Posterior cingulate gyrus (tissue), 11 donors: ENCODE data around the gene GHITM.
A peak's percentile ranks its signal among the peaks of the same experiment; 100 is the strongest.
"Not testable (repeated sequence)": the region's sequence is repeated elsewhere in the genome, so short reads cannot be mapped to it uniquely, and the experiment has no call there.

Experiments
- DNase-seq, 10 donors: peaks; one replicate each; pipeline versions ENCODE4 v3.0.0 to v3.0.0-alpha.2; 2020 to 2021; ENCODE audit warnings: mixed read lengths in 3 of 10
- intact Hi-C: fragments of 100-400 bp; cut with DNase I; formaldehyde crosslinking; loops from one replicate; pipeline ENCODE4 v1.15.1; 2023

Gene GHITM

GRCh38 chr10:84140036-84140379 lies 699 bp downstream of the GHITM start:
- no peak for DNase-seq
- intact Hi-C loops: loop anchor here (5.0 kb wide), 1 partner anchor 187 kb away; the partner anchor contains the start of gene CCSER2

DNA sequence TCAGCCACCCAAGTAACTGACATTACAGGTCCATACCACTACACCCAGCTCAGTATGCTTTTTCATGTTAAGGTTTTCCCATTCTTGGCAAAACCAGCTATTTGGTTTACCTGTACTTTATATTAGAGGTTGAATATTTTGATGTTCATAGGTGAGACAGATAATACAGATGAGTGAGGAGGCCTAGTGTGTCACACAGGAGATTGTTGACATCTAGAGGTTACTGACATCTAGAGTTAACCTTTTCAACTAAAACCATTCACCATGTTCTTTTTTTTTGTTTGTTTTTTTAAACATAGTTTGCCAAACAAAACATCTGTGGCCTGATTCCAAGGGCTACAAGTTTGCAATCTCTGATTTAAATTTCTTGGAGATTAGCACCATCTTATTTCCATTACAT lies 8.0 kb downstream of the GHITM start:
- intact Hi-C loops: no loop called here
- DNase-seq: no peak

GRCh38 chr10:84148006-84148597 lies 8.8 kb downstream of the GHITM start:
- intact Hi-C loops: loop anchor here (1.0 to 2.0 kb wide), 2 partner anchors 57 to 109 kb away; no protein-coding TSS in a partner anchor
- DNase-seq: not testable (repeated sequence)

DNA sequence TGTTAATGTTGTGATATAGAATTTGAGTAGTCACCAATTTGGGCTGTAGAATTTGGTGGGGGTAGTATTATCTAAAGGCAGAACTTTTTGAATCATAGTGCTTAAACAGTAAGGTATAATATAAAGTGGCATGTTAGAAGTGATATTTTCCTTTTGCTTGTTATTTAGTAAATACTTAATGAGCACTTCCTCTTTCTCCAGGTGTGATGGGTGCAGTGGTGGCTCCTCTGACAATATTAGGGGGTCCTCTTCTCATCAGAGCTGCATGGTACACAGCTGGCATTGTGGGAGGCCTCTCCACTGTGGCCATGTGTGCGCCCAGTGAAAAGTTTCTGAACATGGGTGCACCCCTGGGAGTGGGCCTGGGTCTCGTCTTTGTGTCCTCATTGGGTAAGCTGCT lies 10.5 kb downstream of the GHITM start:
- no peak for DNase-seq
- intact Hi-C loops: loop anchor here (2.0 kb wide), 1 partner anchor 107 kb away; no protein-coding TSS in a partner anchor

GRCh38 chr10:84152769-84153168 lies 13.5 kb downstream of the GHITM start:
- no peak for DNase-seq
- intact Hi-C loops: no loop called here

DNA sequence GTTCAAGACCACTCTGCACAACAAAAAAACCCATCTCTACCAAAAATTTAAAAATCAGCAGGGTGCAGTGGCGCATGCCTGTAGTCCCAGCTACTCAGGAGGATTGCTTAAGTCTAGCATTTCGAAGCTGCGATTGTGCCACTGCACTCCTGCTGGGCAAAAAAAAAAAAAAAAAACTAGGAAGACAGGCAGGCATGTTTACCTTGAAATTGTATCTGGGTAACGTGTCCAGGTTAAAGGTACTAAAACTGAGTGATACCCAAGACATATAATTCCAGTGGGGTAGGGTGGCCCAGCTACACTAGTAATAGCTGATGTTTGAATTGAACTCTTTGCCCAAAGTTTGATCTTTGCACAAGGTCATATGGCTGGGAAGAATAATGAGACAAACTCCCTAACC lies 16.2 kb downstream of the GHITM start:
- no peak for DNase-seq
- intact Hi-C loops: no loop called here

GRCh38 chr10:84156009-84156408 lies 16.7 kb downstream of the GHITM start:
- DNase-seq: no peak
- intact Hi-C loops: no loop called here

DNA sequence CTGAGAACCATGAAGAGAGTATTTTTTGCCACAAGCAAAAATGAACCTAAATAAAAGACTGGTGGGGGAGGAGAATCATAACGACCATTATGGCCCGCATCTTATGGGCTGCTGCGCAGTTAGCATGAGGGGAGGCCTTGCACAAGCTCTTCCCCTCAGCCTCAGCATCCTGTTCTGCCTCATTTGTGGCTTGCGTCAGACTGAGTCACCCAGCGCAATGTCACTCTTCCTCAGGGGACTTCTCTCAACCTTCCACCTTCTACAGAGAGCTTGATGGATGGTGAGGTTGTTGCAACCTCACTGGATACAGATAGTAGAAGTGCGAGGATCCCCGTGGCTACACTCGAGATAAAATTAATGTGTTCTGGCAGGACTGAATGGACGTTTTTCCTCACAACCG lies 17.5 kb downstream of the GHITM start:
- intact Hi-C loops: no loop called here
- peak in 1 of 10 donors; percentile 62 for DNase-seq

DNA sequence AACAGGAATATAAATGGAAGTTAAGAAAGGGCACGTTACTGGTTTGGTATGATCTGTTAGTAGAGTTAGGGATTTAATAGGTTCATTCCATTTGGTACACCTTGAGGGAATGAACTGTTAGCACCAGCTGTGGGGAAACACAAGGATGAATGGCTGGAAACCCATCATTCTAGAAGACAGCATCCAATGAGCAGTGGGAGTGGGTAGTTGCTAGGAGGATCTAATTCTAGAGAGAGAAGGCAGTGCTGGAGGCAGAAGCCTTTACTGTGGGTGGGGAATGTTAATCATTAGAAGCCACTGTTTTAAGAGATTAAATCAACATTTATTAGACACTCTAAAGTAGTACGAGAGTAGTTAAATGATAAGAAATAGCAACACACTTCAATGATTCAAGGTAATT lies 18.8 kb downstream of the GHITM start:
- intact Hi-C loops: no loop called here
- no peak for DNase-seq

- intact Hi-C loops: no loop called here
- DNase-seq: no peak
Observed at GRCh38 chr10:84158550-84158949, 19.2 kb downstream of the GHITM start.

DNA sequence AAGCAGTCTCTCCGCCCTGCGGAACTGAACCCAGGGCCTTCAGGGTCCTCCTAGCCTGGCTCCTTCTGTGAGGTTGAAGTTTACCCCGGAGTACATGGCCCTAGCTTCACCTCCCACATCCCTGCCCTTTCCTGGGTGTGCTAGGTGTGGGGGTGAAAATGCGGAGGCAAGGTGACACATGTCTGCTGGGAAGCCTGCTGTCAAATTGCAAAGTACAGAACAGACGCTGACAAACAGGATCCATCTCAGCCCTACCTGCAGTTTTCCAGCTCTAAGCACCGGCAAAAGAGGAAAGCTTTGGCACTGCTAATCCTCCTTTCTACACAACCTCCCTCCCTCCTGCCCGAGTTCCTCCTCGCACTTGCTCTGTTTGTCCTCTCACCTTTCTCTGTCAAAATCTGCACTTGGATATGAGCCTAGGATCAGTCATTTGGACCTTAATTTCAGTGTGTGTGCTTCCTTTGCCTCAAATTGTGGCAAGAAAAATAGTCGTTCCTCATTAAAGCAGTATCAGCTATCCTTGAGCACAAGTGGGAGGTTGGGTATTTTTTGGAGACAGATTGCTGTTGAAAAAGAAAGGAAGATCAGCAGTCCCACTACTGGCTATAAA lies 19.9 kb downstream of the GHITM start:
- intact Hi-C loops: no loop called here
- peak in 2 of 10 donors; percentile 11 to 81 for DNase-seq

DNA sequence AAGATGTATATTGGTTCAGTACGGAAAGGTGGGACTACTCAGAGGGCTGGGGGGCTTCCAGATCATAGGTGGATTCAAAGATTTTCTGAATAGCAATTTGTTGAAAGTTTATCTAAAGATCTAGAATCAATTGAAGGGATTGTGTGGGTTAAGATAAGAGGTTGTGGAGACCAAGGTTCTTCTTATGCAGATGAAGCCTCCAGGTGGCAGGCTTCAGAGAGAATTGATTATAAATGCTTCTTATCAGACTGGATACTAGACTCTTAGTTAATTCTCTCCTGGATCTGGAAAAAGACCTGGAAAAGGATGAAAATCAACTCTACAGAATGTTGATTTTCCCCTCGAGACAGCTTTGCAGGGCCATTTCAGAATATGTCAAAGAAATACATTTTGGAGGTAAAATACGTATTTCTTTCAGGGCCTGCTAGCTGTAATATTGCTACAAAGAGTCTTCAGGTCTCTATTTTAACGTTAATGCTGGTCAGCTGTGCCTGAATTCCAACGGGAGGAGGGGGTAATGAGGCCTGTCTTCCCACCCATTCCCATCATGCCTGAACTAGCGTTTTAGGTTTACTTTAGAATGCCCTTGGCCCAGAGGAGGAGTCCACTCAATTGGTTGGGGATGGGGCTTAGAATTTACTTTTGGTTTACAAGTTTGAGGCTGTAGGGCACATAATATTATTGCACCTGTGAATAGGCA lies 21.5 kb downstream of the GHITM start:
- DNase-seq: no peak

DNA sequence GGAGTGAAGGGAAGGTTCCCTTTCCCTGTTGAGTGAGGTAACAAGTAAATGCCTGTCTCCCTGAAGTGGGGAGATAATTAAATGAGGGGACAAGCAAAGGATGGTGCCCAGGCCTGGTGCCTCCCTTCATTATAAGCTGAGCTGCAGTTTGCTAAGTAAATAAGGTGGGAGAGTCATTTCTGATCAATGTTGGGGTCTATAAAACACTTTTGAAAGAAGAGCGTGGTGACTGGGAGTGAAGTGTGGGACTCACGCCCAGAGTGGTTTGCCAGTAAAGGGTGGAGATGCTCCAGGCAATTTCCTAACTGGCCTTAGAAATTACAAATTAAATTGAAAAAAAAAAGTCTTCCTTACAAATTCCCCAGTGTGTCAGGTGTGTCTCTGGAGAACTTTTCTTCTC lies 24.7 kb downstream of the GHITM start:
- no peak for DNase-seq
- intact Hi-C loops: no loop called here

More for the DNA sequence above, 21.5 kb downstream of the GHITM start:
- intact Hi-C loops: no loop called here

DNA sequence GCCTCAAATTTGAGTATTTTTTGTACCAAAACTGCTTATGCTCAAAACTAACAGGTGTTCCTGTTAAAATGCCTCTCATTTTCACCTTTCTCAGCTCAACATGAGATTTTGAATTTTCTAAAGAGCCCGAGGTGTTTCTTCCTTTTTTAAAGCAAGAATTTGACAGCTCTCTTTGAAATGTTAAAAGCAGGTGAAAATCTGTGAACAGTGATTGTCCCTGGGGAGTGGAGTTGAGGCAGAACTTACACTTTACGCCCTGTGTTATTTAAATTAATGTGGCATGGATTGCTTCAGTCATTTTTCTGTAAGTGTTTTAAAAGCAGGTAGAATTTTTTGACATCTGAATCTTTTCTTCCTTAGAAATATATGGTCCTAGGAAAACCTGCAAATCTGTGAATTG lies 25.1 kb downstream of the GHITM start:
- DNase-seq: no peak

GRCh38 chr10:84166620-84167288 lies 27.4 kb downstream of the GHITM start:
- DNase-seq: no peak
- intact Hi-C loops: no loop called here

More for the DNA sequence above, 25.1 kb downstream of the GHITM start:
- intact Hi-C loops: no loop called here

DNA sequence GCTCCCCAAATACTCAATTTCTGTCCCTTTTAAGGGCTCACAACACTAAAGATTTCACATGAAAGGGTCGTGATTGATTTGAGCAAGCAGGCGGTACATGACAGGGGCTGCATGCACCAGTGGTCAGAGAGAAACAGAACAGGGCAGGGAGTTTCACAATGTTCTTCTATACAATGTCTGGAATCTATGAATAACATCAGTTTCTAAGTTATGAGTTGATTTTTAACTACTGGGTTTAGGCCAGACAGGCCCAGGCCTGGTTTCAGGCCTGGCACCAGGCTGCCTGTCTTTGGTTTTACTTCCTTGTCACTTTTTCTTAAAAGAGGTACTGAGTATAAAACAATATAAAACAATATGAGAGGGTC lies 28.0 kb downstream of the GHITM start:
- DNase-seq: not testable (repeated sequence)

DNA sequence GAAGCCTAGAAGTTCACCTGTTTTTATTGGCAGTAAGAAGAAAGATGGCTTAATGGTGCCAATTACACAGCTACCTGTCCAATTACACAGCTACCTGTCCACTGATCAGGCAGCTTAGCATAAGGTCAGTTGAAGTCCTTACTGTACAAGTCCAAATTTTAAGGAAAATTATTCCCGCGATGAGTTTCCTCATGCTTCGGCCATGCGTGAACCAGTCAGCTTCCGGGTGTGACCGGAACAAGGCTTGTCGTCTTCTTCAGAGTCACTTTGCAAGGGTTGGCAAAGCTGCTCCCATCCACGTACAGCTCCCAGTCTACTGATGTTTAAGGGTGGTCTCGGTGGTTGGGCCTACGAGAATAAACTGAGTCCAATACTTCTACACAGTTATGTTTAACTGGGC lies 29.1 kb downstream of the GHITM start:
- intact Hi-C loops, DNase-seq: not testable (repeated sequence)

More for the DNA sequence above, 28.0 kb downstream of the GHITM start:
- intact Hi-C loops: not testable (repeated sequence)

DNA sequence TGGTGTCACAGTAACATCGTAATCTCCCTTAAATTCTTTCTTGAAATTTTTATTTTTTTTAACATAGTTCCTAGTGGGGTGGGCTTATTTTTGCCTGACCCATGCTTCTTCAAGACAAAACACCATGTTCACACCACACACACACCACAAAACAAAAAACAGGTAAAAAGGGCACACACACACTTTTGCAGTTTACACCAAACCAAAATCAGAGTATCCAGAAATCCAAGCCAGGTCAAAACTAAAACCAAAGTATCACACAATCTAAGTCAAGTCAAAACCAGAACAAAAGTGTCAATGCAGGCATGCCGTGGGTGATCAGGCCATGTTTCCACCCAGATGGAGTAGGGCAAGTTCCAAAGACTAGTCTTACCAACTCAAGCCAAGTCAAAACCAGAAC lies 31.9 kb downstream of the GHITM start:
- DNase-seq, intact Hi-C loops: not testable (repeated sequence)

DNA sequence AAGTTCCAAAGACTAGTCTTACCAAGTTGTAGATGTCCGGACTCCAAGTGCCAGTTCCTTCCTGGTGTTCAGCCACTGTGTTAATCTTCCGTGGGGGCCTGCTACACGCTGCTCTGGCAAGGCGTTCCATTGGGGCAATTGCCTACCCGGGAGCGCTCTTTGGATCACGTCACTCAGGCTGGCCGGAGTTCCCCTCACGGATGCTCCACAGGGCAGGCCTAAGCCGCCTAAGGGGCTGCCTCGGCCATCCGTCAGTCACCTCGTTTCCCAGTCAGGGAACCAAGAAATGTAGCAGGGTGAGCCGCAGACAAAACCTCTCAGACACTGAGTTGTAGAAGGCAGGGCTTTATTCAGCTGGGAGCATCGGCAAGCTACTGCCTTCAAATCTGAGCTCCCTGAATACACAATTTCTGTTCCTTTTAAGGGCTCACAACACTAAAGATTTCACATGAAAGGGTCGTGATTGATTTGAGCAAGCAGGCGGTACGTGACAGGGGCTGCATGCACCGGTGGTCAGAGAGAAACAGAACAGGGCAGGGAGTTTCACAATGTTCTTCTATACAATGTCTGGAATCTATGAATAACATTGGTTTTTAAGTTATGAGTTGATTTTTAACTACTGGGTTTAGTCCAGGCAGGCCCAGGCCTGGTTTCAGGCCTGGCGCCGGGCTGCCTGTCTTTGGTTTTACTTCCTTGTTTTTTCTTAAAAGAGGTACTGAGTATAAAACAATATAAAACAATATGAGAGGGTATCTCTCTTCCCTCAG lies 32.6 kb downstream of the GHITM start:
- DNase-seq, intact Hi-C loops: not testable (repeated sequence)
